Mucosa of rectum (tissue), 2 donors: ENCODE results near the gene ZCCHC9.
"Not testable (repeated sequence)": the region's sequence is repeated elsewhere in the genome, so short reads cannot be mapped to it uniquely, and the experiment has no call there.

Experiments used
- H3K27ac ChIP-seq, 2 donors: one replicate each; pipeline ENCODE4 v1.7.0; 2013; ENCODE audit warnings: inconsistent platforms in 2 of 2, low read depth in 2 of 2, low read length in 2 of 2
- H3K27me3 ChIP-seq, 2 donors: one replicate each; pipeline ENCODE4 v1.7.0; 2013; ENCODE audit warnings: low read length in 2 of 2; ENCODE audit not compliant: control insufficient read depth in 2 of 2, insufficient read depth in 2 of 2
- H3K36me3 ChIP-seq, 2 donors: one replicate each; pipeline ENCODE4 v1.7.0; 2013; ENCODE audit warnings: low read length in 2 of 2; ENCODE audit not compliant: control insufficient read depth in 2 of 2, insufficient read depth in 2 of 2
- H3K4me1 ChIP-seq, 2 donors: one replicate each; pipeline ENCODE4 v1.7.0; 2013; ENCODE audit warnings: low read length in 2 of 2, mild to moderate bottlenecking in 1 of 2; ENCODE audit not compliant: control insufficient read depth in 2 of 2, insufficient read depth in 2 of 2
- H3K4me3 ChIP-seq, 2 donors: one replicate each; pipeline ENCODE4 v1.7.0; 2013; ENCODE audit warnings: low read length in 2 of 2
- H3K9ac ChIP-seq, 2 donors: one replicate each; pipeline ENCODE4 v1.7.0; 2013; ENCODE audit warnings: low read length in 2 of 2, low read depth in 1 of 2, mild to moderate bottlenecking in 1 of 2
- H3K9me3 ChIP-seq, 2 donors: one replicate each; pipeline ENCODE4 v1.7.0; 2013; ENCODE audit warnings: low read length in 2 of 2; ENCODE audit not compliant: control insufficient read depth in 2 of 2
- donor health status: healthy.
- donor health status: Normal muscosa, but diverticular disease.

Gene ZCCHC9

DNA sequence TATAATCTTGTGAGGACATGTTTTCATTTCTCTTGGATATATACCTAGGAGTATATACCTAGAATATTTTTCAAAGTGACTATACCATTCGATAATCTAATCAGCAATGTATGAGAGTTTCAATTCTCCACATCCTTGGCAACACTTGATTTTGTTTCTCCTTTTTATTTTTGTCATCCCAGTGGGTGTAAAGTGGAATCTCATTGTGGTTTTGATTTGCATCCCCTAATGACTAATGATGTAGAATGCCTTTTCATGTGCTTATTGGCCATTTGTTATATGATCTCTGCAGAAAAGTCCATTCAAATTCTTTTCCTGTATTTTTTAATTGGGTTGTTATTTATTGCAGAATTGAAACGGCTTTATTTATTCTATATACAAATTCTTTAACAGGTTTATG, 15.2 kb downstream of the ZCCHC9 start:
- H3K4me3 ChIP-seq, result no peak overlapping the region
- H3K36me3 ChIP-seq, result peaks cover 5 to 19% of the 10 kb centered on the region in 2 donors
- H3K4me1 ChIP-seq, result no peaks in the 10 kb centered on the region
- H3K9me3 ChIP-seq, result no peaks in the 10 kb centered on the region
- no peak overlapping the region for H3K9ac ChIP-seq
- no peak overlapping the region for H3K27ac ChIP-seq
- no peaks in the 10 kb centered on the region for H3K27me3 ChIP-seq

DNA sequence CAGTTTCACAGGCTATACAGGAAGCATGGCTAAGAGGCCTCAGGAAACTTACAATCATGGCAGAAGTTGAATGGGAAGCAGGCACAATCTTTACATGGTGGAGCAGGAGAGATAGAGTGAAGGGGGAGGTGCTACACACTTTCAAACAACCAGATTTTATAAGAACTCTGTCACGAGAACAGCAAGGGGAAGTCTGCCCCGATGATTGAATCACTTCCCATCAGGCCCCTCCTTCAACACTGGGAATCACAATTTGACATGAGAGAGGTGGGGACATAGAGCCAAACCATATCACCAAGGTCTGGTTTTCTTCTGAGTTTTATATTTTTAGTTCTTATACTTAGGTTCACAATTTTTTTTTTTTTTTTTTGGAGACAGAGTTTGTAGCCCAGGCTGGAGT, 16.1 kb downstream of the ZCCHC9 start:
- peaks cover 0 to 10% of the 10 kb centered on the region in 2 donors for H3K36me3 ChIP-seq
- H3K4me3 ChIP-seq, result no peak overlapping the region
- H3K9ac ChIP-seq, result no peak overlapping the region
- H3K9me3 ChIP-seq, result no peaks in the 10 kb centered on the region
- no peak overlapping the region for H3K27ac ChIP-seq
- no peaks in the 10 kb centered on the region for H3K27me3 ChIP-seq
- no peaks in the 10 kb centered on the region for H3K4me1 ChIP-seq

DNA sequence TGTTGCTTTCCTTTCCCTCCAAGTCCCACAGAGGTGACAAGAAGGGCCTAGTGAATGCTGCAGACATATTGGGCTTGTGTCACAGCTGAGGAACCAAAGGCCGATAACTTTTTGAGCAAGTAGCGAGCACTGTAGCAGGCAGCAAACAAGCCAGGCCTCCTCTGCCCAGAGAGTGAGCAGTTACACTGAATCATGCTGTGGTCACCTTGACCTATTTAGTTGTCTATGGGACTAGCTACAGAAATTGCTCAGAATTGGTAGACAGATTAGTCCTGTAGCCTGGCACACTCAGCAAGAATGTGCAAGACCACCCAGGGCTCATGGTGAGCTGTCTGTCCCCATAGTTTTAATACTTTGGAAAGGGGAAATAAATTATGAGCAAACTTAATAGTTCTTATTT, 25.2 kb downstream of the ZCCHC9 start:
- H3K36me3 ChIP-seq, result no peaks in the 10 kb centered on the region
- no peaks in the 10 kb centered on the region for H3K27me3 ChIP-seq
- no peak overlapping the region for H3K9ac ChIP-seq
- H3K4me1 ChIP-seq, result no peaks in the 10 kb centered on the region
- no peaks in the 10 kb centered on the region for H3K9me3 ChIP-seq
- H3K4me3 ChIP-seq, result no peak overlapping the region
- H3K27ac ChIP-seq, result no peak overlapping the region

DNA sequence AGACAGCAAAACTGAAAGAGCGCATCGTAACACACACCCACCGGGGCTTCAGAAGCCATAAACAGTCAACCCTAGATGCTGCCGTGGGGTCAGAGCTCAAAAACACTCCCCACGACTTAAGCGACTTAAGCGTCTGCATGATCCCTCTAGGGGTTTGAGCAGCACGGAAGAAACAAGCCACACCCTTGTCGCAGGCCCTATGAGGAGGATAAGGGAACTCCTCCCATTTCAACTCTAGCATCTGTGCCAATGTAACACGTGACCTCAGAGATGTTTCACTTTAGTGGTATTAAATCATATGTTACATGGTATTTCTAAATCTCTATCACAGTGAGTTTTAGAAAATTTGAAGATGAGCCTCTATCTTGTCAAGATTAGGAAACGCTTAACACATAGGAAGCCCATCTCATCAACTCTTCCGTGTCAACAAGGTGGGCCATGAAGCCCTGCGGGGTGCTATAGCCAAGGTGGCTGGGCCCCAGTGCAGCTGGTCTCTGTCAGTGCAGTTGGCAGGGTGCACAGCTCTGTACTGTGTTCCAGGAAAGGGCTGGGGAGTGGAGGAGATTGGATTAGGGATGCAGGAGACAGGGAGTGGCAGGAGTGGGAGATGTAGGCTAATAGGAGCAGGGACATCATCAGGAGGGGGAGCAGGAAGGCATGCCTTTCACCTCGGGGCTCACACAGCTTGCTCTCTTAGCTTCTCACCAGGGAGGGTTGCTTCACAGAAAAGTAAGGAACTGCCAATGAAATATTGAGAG, 33.1 kb downstream of the ZCCHC9 start:
- Histone ChIP-seq H3K9me3 (no peaks in the 10 kb centered on the region), H3K27me3 (no peaks in the 10 kb centered on the region), H3K4me3 (no peak overlapping the region), H3K4me1 (no peaks in the 10 kb centered on the region), H3K27ac (no peak overlapping the region), H3K36me3 (no peaks in the 10 kb centered on the region), H3K9ac (no peak overlapping the region)

DNA sequence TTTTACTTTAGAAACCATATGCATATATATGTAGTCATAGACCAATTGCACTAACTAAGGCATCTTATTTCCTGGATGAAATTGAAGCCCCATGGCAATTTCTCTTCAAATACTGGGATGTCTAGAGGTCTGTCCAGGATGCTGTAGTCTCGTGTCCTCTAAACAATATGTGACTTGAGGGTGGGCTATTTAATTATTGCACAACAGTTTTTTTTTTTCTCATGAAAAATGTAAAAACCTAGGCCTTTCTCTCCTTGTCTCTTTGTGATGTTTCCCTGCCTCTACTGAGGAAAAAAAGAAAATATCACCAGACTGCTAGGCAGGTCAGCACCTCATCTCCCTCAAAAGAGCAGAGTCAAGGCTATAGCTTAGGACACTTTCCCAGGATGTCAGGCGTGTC, 34.6 kb downstream of the ZCCHC9 start:
- Histone ChIP-seq H3K4me3 (no peak overlapping the region), H3K36me3 (no peaks in the 10 kb centered on the region), H3K4me1 (no peaks in the 10 kb centered on the region), H3K9me3 (no peaks in the 10 kb centered on the region), H3K27me3 (no peaks in the 10 kb centered on the region), H3K9ac (no peak overlapping the region), H3K27ac (no peak overlapping the region)

DNA sequence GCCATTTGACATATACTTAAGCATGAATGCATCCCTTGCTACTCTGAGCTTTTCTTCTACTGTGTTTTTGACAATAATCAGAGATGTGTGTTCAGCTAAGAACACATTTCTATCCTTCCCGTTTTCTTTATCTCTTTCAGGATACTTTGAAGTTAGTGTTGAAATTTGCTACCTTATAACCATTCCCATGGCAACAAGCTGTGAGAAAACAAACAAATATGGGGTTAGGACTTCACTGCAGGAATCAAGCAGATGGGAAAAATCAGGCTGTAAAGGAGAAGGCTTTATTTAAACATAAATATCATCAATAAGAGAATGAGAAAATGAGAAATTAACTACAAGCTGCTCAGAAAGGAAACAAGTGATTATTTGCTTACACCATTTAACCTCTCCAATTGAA, 35.2 kb downstream of the ZCCHC9 start:
- Histone ChIP-seq H3K27me3 (no peaks in the 10 kb centered on the region), H3K4me1 (no peaks in the 10 kb centered on the region), H3K27ac (no peak overlapping the region), H3K36me3 (no peaks in the 10 kb centered on the region), H3K4me3 (no peak overlapping the region), H3K9ac (no peak overlapping the region), H3K9me3 (no peaks in the 10 kb centered on the region)

DNA sequence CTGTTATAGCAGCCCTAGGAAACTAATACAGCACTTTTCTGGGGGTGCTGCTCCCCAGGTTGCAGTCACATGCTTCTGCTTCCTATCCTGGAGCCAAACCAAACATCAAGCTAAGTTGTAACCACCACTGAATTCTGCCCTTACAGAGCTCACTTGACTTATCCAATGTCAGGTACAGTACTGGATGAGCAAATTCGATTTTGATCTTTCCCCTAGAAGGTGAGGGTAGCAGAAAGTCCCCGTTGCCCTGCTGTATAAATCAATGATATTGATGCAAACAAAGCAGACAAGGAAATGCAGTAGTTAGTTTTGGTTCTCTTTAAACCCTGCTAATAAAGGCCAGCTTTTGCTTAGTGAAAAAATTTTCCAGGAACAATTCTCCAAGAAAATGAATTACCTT, 36.4 kb downstream of the ZCCHC9 start:
- Histone ChIP-seq H3K4me1 (no peaks in the 10 kb centered on the region), H3K27me3 (no peaks in the 10 kb centered on the region), H3K4me3 (no peak overlapping the region), H3K9ac (no peak overlapping the region), H3K36me3 (no peaks in the 10 kb centered on the region), H3K27ac (no peak overlapping the region), H3K9me3 (no peaks in the 10 kb centered on the region)

DNA sequence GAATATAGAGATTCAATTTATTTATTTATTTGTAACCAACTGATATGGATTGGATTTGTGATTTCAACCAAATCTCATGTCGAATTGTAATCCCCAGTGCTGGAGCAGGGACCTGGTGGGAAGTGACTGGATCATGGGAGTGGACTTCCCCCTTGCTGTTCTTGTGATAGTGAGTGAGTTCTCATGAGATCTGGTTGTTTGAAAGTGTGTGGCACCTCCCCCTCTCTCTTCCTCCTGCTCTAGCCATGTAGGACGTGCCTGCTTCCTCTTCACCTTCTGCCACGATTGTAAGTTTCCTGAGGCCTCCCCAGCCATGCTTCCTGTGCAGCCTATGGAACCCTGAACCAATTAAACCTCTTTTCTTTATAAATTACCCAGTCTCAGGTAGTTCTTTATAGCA, 36.8 kb downstream of the ZCCHC9 start:
- not testable (repeated sequence) for H3K4me3 ChIP-seq, H3K9me3 ChIP-seq, H3K27me3 ChIP-seq, H3K4me1 ChIP-seq, H3K9ac ChIP-seq, H3K27ac ChIP-seq, H3K36me3 ChIP-seq

DNA sequence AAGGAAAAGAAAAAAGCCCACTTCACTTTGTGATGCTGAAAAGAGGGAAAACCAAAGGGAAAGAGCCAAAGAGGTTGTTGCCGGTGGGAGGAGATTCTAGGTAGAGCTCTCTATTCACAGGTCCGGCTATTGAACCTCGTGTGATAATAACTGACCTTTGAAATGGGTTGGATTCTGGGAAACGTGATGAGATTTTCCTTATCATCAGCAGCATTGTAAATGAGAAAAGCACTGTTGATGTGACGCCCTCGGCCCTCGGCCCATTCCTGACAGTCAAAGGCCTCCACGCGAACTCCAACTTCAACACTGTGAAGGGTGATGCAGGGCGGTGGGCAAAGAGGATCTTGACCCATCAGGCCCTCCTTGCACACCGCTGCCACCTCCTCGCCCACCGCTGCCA, 43.3 kb downstream of the ZCCHC9 start:
- Histone ChIP-seq H3K9me3 (no peaks in the 10 kb centered on the region), H3K27ac (no peak overlapping the region), H3K27me3 (no peaks in the 10 kb centered on the region), H3K36me3 (no peaks in the 10 kb centered on the region), H3K9ac (no peak overlapping the region), H3K4me3 (no peak overlapping the region), H3K4me1 (no peaks in the 10 kb centered on the region)

DNA sequence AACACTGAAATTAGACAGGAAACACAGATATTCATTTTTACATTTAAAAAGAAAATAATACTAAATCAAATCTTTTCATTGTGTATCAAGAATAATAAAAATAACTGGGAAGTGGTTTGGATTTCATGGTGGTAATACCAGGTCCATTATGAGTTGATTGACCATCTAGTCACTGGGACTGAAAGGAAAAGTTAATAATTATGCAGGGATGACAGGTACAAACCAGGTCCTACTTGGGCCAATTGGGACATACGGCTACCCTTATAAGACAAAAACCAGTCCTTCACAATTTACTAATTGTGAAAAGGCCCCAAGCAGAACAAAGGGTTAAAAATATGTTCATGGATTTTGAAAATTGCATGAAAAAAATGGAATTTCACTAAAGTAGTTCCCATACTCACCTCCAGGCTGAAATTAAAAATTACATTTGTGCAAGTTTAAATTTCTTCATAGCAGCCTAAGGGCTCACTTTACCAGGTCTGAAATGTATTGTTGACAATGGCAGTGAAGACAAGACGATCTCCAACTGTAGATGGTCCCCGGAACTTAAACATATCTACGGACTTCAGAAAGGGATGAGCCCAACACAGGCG, 44.1 kb downstream of the ZCCHC9 start:
- Histone ChIP-seq H3K4me1 (no peaks in the 10 kb centered on the region), H3K27me3 (no peaks in the 10 kb centered on the region), H3K9ac (no peak overlapping the region), H3K36me3 (no peaks in the 10 kb centered on the region), H3K9me3 (no peaks in the 10 kb centered on the region), H3K4me3 (no peak overlapping the region), H3K27ac (no peak overlapping the region)
